ENCODE measurements around the gene PSTPIP1.

The PSTPIP1 gene

DNA sequence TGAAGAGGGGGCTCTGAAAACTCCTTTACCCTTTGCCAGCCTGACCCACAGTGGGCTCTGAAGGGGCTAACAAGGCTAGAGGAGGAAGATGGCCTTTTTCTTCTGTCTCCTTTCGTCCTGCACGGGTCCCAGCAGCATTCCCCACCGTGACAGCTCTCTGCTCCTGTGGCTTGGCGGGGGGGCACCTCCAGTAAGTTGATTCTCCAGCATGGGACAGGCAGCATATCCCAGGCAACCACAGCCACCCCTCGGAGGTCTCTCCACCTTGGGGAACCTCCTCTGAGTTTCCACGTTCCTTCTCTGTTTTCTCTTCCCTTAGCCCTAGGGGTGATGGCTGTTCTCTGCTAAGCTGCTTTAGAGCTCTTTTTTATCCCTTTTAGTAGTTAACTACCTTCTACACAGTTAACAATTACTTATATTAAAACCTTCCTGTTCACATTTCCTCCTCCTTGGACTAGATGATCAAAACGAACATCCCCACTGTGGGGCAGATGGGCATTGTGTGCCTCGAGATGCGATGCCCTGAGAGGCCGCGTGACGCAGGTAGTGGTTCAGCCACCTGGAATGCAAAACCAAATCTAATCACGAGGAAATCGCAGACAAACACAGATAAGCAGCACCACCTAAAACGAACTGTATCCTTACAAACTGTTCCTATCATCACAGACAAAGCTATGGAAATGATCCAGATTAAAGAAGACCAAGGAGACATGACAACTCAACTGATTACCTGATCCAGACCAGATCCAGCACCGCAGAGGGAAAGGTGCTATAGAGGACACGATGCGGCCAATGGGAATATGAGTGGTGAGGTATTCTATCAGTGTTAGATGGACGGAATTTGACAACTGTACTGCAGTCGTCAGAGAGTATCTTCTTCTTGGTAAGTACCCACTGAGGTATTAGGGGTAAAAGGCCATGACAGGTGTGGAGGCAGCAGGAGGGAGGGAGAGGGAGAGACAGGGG lies 48.3 kb downstream of the PSTPIP1 start:
- DNase-seq (ENCODE audit: low spot score): no peak

GRCh38 chr15:77044228-77045042 lies 49.5 kb downstream of the PSTPIP1 start:
- no peak for DNase-seq (ENCODE audit: low spot score)

- no peak for DNase-seq (ENCODE audit: low spot score)
Measured at GRCh38 chr15:77045985-77046384, 51.1 kb downstream of the PSTPIP1 start.

DNA sequence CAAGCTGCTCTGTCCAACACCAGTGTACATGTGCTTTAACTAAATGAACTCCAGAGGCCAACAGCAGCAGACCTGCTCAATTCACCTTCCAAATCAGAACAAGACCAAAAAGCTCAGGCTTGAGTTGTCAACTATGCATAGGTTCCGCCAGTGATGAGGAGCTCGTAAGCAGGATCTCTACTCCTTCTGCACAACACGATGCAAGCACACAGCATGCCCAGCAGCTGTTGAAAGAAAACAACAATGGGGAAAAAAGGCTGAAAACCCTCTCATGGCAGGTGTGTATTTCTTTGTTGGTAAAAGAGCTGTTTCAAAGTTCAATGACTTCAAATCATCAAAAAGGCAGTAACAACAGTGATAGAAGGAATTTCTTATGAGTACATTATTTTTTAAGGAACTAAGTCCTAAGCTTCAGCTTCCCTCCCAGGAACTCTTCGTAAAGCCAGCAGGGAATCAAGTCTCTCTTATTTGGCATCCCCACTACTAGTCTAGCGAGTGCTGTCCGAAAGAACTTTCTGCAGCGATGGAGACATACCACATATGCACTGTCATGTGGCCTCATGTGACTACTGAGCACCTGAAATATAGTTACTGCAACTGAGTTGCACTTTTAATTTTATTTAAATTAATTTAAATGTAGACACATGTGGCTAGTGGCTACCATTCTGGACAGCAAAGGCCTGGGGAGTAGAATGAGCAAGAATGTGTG lies 51.9 kb downstream of the PSTPIP1 start:
- no peak for DNase-seq (ENCODE audit: low spot score)

DNA sequence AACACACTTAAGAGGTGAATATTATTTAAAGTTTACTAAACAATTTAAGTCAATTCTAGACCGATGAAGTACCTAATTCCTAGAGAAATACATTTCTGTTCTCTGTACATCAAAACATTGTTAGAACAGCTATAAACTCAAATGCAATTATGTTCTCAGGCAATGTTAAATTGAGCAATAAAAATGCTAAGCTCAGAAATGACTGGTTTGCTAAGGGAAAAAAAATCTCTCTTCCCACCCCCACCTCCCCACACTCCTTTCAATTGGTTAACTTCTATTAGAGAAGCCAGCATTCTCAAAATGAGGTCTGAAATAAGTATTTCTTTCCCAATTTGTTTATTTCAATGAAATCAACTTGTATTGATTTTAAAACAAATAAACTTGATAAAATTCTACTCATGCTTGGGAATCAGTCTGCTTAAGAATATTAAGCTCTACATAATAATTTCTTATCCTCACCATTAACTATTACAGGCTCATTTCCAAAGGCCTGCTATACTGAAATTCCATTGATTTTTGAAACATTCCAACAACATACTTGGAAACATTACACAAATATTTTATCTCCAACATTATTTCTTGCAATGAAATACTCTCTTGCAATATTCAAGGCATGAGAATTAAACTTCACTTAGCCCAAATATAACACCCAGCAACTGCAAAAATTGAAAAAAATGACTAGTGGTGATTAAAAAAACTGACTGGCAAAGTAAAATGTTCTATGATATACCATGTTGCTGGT lies 53.4 kb downstream of the PSTPIP1 start:
- no peak for DNase-seq (ENCODE audit: low spot score)

DNA sequence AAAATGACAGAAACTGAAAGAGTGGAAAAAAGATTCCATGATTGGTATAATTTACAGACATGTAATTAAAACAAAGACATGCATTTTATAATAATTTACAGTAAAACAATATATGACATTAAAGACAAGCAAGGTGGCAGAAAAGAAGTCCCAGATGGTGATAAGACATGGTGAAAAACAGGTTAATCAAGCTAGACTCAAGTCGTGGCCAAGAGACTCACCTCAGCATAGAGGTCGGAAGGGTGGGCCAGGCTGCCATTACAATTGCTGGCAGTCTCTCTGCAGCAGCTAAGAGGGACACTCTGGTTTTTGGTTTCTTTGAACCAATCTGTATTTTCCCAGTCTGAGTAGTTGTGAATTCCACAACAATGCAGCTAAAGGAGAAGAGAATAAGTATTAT lies 57.6 kb downstream of the PSTPIP1 start:
- no peak for DNase-seq (ENCODE audit: low spot score)

- no peak for DNase-seq (ENCODE audit: low spot score)
Measured at GRCh38 chr15:77053709-77054108, 58.8 kb downstream of the PSTPIP1 start.

GRCh38 chr15:77057072-77057471 lies 62.1 kb downstream of the PSTPIP1 start:
- no peak for DNase-seq (ENCODE audit: low spot score)

DNA sequence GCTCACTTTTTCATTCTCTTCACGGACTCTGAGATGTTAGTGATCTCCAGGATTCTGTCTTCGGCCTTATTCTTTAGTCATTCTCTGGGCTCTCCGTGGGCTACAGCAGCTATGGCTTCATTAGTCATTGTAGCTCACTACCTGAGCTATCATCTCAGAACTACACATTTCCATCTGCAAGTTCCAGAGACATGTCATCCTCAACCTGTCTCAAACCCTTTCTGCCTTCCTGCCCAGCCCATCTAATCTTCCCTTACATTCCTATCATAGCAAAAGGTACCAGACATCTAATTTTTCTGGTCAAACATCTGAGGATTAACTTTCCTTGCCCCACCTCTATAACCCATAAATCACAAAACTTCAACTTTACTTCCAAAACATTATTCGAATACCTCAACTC lies 62.8 kb downstream of the PSTPIP1 start:
- DNase-seq (ENCODE audit: low spot score): no peak

DNA sequence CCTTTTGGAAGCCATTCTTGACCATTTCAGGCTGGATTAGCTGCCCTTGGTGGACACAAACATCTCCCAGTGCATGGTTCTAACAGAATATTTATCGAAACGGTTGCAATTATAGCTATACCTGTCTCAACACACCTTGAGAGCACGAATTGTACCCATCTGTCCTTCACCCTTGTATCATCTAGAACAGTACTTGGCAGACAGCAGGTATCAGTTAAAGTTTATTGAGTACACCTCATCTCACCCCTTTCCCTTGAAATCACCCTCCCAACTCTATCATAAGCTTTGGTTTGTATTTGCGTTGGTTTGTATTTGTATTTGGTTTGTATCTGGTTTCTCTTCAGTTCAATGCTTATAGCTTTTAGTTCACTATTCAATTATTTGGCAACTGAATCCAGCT lies 63.5 kb downstream of the PSTPIP1 start:
- DNase-seq (ENCODE audit: low spot score): no peak

- DNase-seq (ENCODE audit: low spot score): no peak
Measured at GRCh38 chr15:77059786-77060361, 64.9 kb downstream of the PSTPIP1 start.

DNA sequence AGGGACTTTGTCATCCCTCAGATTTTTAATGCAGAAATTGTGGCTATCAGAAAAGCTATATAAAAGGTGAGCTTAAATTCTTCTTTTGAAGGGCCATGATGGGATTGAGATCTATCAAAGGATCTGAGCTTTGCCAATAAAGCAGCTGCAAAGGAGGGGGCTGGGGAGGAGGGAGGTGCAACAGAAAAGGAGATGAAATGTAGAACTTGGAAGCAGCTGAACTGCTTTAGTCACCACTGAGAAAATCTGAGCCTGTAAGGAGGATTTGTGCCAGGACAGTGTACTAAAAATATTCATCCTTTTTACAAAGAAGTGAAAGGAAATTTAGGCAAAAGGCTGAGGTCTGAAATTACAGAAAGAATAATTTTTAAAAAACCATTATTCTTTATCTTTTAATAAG lies 65.6 kb downstream of the PSTPIP1 start:
- no peak for DNase-seq (ENCODE audit: low spot score)

- no peak for DNase-seq (ENCODE audit: low spot score)
Measured at GRCh38 chr15:77063249-77063648, 68.3 kb downstream of the PSTPIP1 start.

DNA sequence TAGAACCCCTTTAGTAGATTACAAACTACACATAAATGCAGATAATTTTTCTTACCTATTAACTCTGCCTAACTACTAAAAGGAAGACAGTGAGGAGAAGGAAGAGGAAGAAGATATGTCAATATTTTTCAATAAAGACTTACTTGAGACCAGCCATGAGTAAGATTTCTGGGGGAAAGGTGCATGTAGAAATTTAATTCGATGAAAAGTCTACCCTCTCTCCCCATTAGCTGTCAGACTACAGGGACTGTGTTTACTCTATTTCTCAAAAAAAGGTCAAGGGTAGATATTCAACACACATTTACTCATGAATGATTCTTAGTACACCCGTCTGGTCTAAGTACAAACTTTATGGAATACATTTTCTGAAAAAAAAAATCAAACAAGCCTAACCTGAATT lies 69.1 kb downstream of the PSTPIP1 start:
- DNase-seq (ENCODE audit: low spot score): no peak

- DNase-seq (ENCODE audit: low spot score): no peak
Measured at GRCh38 chr15:77064539-77065308, 69.8 kb downstream of the PSTPIP1 start.

DNA sequence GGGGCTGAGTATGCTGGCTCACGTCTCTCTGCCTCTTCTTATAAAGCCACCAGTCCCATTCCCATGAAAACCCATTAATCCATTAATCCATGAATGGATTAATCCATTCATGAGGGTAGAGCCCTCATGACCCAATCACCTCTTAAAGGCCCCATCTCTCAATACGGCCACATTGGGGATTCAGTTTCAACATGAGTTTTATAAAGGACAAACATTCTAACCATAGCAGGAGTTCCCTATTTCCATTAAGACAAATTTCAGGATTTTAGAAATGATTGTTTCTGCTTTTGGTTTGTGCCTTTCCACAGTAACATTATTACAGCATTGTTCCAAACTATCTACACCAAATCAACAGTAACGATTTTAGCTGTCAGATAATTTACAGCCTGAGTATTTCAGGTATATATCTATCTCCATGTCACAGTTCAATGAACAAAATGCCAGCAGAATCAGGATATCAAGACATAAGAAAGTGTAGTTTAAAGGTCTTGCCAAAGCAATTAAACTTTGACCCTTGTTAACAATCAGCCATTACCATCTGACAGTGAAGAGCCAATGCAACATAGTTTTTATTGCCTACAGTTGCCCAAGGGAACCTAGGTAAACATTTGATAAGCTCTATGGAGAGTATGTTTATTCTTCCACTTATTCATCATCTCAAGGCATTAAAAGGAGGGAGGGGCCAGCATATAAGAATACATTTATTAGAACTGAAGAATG lies 72.2 kb downstream of the PSTPIP1 start:
- no peak for DNase-seq (ENCODE audit: low spot score)

GRCh38 chr15:77067691-77068367 lies 72.9 kb downstream of the PSTPIP1 start:
- DNase-seq (ENCODE audit: low spot score): no peak

GRCh38 chr15:77068633-77069032 lies 73.7 kb downstream of the PSTPIP1 start:
- DNase-seq (ENCODE audit: low spot score): no peak

GRCh38 chr15:77069521-77070121 lies 74.7 kb downstream of the PSTPIP1 start:
- DNase-seq (ENCODE audit: low spot score): no peak

Data from D341Med (cell line).